Parathyroid adenoma (tissue), 2 donors: ENCODE data around the gene TSGA10IP.

ENCODE experiments used
- H2AFZ ChIP-seq: fragments of 300-600 bp; sonication (generic); one replicate; pipeline ENCODE4 v1.7.0; 2017; ENCODE audit warnings: antibody characterized with exemption, mild to moderate bottlenecking
- H3K27ac ChIP-seq: fragments of 300-600 bp; sonication (generic); one replicate; pipeline ENCODE4 v1.7.0; 2017
- H3K27me3 ChIP-seq: fragments of 300-600 bp; sonication (generic); one replicate; pipeline ENCODE4 v1.7.0; 2017; ENCODE audit warnings: low read length; ENCODE audit not compliant: control insufficient read depth, insufficient read depth
- H3K36me3 ChIP-seq: fragments of 300-600 bp; sonication (generic); one replicate; pipeline ENCODE4 v1.7.0; 2017; ENCODE audit warnings: low read length; ENCODE audit not compliant: control insufficient read depth, insufficient read depth
- H3K4me1 ChIP-seq: fragments of 300-600 bp; sonication (generic); one replicate; pipeline ENCODE4 v1.7.0; 2017; ENCODE audit warnings: control low read depth
- H3K4me2 ChIP-seq: fragments of 300-600 bp; sonication (generic); one replicate; pipeline ENCODE4 v1.7.0; 2017; ENCODE audit warnings: low read length
- H3K4me3 ChIP-seq: fragments of 300-600 bp; sonication (generic); one replicate; pipeline ENCODE4 v1.7.0; 2017; ENCODE audit warnings: low read depth, low read length
- H3K79me2 ChIP-seq: fragments of 300-600 bp; sonication (generic); one replicate; pipeline ENCODE4 v1.7.0; 2017; ENCODE audit warnings: control low read depth
- H3K9ac ChIP-seq: fragments of 300-600 bp; sonication (generic); one replicate; pipeline ENCODE4 v1.7.0; 2017; ENCODE audit warnings: mild to moderate bottlenecking
- H3K9me3 ChIP-seq: fragments of 300-600 bp; sonication (generic); one replicate; pipeline ENCODE4 v1.7.0; 2017; ENCODE audit warnings: low read length; ENCODE audit not compliant: control insufficient read depth
- CTCF ChIP-seq: fragments of 300-600 bp; sonication (generic); IDR thresholded peaks from one replicate; pipeline ENCODE4 v1.7.0; 2017; ENCODE audit warnings: antibody characterized with exemption, mild to moderate bottlenecking
- donor health status: primary hyperparathyroidism.

The TSGA10IP gene

GRCh38 chr11:65912845-65913244, 32.4 kb upstream of the TSGA10IP start:
- Histone ChIP-seq H3K4me3 (no peak overlapping the region), H3K27me3 (no peaks in the 10 kb centered on the region), H3K36me3 (no peaks in the 10 kb centered on the region), H3K9ac (no peak overlapping the region), H3K9me3 (no peaks in the 10 kb centered on the region), H3K4me2 (no peak overlapping the region), H3K27ac (no peak overlapping the region), H2AFZ (no peak overlapping the region), H3K79me2 (peaks cover under 1% of the 10 kb centered on the region), H3K4me1 (peaks cover 2% of the 10 kb centered on the region)
- TF ChIP-seq CTCF: no peak

GRCh38 chr11:65915101-65915820, 30.0 kb upstream of the TSGA10IP start:
- H3K4me2 ChIP-seq: no peak overlapping the region
- H3K79me2 ChIP-seq: peaks cover 2% of the 10 kb centered on the region
- peaks cover 2% of the 10 kb centered on the region for H3K4me1 ChIP-seq
- no peaks in the 10 kb centered on the region for H3K36me3 ChIP-seq
- no peak overlapping the region for H3K27ac ChIP-seq
- no peak overlapping the region for H2AFZ ChIP-seq
- no peaks in the 10 kb centered on the region for H3K9me3 ChIP-seq
- H3K9ac ChIP-seq: no peak overlapping the region
- H3K4me3 ChIP-seq: no peak overlapping the region
- H3K27me3 ChIP-seq: no peaks in the 10 kb centered on the region
- no peak for TF ChIP-seq CTCF

GRCh38 chr11:65915821-65916251, 29.4 kb upstream of the TSGA10IP start:
- H3K4me3 ChIP-seq: no peak overlapping the region
- H3K9ac ChIP-seq: no peak overlapping the region
- H3K36me3 ChIP-seq: no peaks in the 10 kb centered on the region
- H3K27ac ChIP-seq: no peak overlapping the region
- TF ChIP-seq CTCF: no peak
- H3K4me2 ChIP-seq: no peak overlapping the region
- H2AFZ ChIP-seq: no peak overlapping the region
- H3K4me1 ChIP-seq: peaks cover 2% of the 10 kb centered on the region
- H3K9me3 ChIP-seq: no peaks in the 10 kb centered on the region
- peaks cover 2% of the 10 kb centered on the region for H3K79me2 ChIP-seq
- H3K27me3 ChIP-seq: no peaks in the 10 kb centered on the region

GRCh38 chr11:65916391-65916790, 28.9 kb upstream of the TSGA10IP start:
- TF ChIP-seq CTCF: no peak
- no peak overlapping the region for H3K4me3 ChIP-seq

GRCh38 chr11:65917077-65917433, 28.2 kb upstream of the TSGA10IP start:
- Histone ChIP-seq H3K9me3 (no peaks in the 10 kb centered on the region), H3K4me1 (no peaks in the 10 kb centered on the region), H3K27me3 (no peaks in the 10 kb centered on the region), H3K36me3 (no peaks in the 10 kb centered on the region), H2AFZ (no peak overlapping the region), H3K4me3 (no peak overlapping the region), H3K27ac (no peak overlapping the region), H3K4me2 (no peak overlapping the region), H3K79me2 (peaks cover 2% of the 10 kb centered on the region), H3K9ac (no peak overlapping the region)
- no peak for TF ChIP-seq CTCF

More at GRCh38 chr11:65916391-65916790, 28.9 kb upstream of the TSGA10IP start:
- no peaks in the 10 kb centered on the region for H3K27me3 ChIP-seq
- H3K9me3 ChIP-seq: no peaks in the 10 kb centered on the region
- H3K9ac ChIP-seq: no peak overlapping the region
- H3K4me1 ChIP-seq: peaks cover 2% of the 10 kb centered on the region
- H3K79me2 ChIP-seq: peaks cover 2% of the 10 kb centered on the region
- no peaks in the 10 kb centered on the region for H3K36me3 ChIP-seq
- H3K4me2 ChIP-seq: no peak overlapping the region
- H2AFZ ChIP-seq: no peak overlapping the region
- H3K27ac ChIP-seq: no peak overlapping the region
